Stimulated activated CD4-positive, alpha-beta T cell treated with anti-CD3 and anti-CD28 coated beads, Interleukin-15, amount 100 ng/mL, for 1 hour (primary cell): ENCODE data around the gene XYLT1.
"Not testable (repeated sequence)": the region's sequence is repeated elsewhere in the genome, so short reads cannot be mapped to it uniquely, and the experiment has no call there.

Source experiments
- DNase-seq, 2 donors: peaks; one replicate each; pipeline ENCODE4 v3.0.0-alpha.2; 2020; ENCODE audit warnings: low read depth in 1 of 2, low spot score in 1 of 2

XYLT1 gene

GRCh38 chr16:17339764-17340541 is 130.8 kb downstream of the XYLT1 start:
- DNase-seq = no peak

GRCh38 chr16:17338244-17338643 is 132.5 kb downstream of the XYLT1 start:
- no peak for DNase-seq

- no peak for DNase-seq
Observed at GRCh38 chr16:17336530-17336900, 134.2 kb downstream of the XYLT1 start.

GRCh38 chr16:17335826-17336529 is 134.8 kb downstream of the XYLT1 start:
- DNase-seq = no peak

- not testable (repeated sequence) for DNase-seq
Observed at GRCh38 chr16:17335406-17335805, 135.4 kb downstream of the XYLT1 start.

GRCh38 chr16:17334096-17334495 is 136.7 kb downstream of the XYLT1 start:
- no peak for DNase-seq

GRCh38 chr16:17333229-17333628 is 137.5 kb downstream of the XYLT1 start:
- no peak for DNase-seq

- DNase-seq = no peak
Observed at GRCh38 chr16:17331991-17332390, 138.8 kb downstream of the XYLT1 start.

GRCh38 chr16:17331071-17331607 is 139.6 kb downstream of the XYLT1 start:
- DNase-seq = no peak

- no peak for DNase-seq
Observed at GRCh38 chr16:17330044-17330443, 140.7 kb downstream of the XYLT1 start.

GRCh38 chr16:17329391-17329790 is 141.4 kb downstream of the XYLT1 start:
- no peak for DNase-seq

GRCh38 chr16:17328932-17329331 is 141.8 kb downstream of the XYLT1 start:
- no peak for DNase-seq

GRCh38 chr16:17327664-17328335 is 143.0 kb downstream of the XYLT1 start:
- DNase-seq = no peak

- DNase-seq = no peak
Observed at GRCh38 chr16:17325476-17326143, 145.2 kb downstream of the XYLT1 start.

- no peak for DNase-seq
Observed at GRCh38 chr16:17324451-17324850, 146.3 kb downstream of the XYLT1 start.

- no peak for DNase-seq
Observed at GRCh38 chr16:17323171-17323570, 147.6 kb downstream of the XYLT1 start.

GRCh38 chr16:17321824-17322223 is 148.9 kb downstream of the XYLT1 start:
- no peak for DNase-seq

GRCh38 chr16:17320009-17320408 is 150.8 kb downstream of the XYLT1 start:
- no peak for DNase-seq

GRCh38 chr16:17318238-17318637 is 152.5 kb downstream of the XYLT1 start:
- no peak for DNase-seq

- no peak for DNase-seq
Observed at GRCh38 chr16:17316005-17316404, 154.8 kb downstream of the XYLT1 start.

GRCh38 chr16:17313793-17314547 is 156.8 kb downstream of the XYLT1 start:
- no peak for DNase-seq
